ENCODE results near the gene LRRC56. TPM values are rescaled to one million over a fixed set of nuclear protein-coding genes. Genes with fewer than 3 reads are reported as not detected.

LRRC56 gene
- total and polyA plus RNA-seq, 2 of the 13 experiments (the other 11 are each of a cell fraction or from before 2014, with no cell fraction given) = 0.11 to 0.29 TPM

DNA sequence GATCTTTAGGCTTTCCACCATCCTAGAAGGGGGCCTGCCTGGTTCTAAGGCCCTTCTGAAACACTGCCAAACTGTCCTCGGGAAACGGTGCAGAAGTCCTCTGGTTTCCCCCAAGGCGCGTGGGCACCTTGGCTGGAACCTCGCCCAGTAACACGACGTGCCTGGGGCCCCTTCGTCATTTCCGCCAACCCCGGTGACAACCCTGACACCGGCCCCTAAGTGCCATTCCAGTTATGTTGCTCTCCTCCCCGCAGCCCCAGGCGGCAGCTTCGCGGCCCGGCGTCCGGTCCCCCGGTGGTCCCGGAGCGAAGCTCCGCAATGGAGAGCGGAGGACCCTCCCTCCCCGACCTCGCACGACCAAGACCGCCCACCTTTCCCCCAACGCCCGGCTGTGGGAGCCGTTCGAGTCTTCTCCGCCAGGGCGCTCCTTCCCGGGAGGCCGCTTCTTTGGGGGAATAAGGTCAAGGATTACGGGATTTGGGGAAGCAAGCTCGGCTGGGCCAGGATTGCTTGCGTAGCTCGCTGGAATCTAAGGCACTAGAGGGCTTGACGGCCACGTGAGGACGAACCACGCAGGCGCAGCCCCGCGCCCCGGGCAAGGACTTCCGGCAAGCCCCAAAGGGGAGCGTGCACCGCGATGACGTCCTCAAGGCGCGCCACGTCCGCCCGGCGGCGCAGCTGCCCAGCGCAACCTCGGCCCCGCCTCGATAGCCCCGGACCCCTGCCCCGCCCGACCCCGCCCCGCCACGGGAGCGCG, 30.9 kb upstream of the LRRC56 start (continued):
- TF ChIP-seq, protein P1, sequence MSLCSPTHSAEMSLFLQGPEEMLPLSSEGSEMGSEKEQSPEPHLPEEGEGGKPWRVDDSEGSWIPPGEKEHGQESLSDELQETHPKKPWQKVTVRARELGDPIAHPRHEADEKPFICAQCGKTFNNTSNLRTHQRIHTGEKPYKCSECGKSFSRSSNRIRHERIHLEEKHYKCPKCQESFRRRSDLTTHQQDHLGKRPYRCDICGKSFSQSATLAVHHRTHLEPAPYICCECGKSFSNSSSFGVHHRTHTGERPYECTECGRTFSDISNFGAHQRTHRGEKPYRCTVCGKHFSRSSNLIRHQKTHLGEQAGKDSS (CRISPR knock-in tag; IDR thresholded peaks at IDR 0.05; ENCODE audit: borderline replicate concordance, low read depth) = no peak
- TF ChIP-seq, protein P2, sequence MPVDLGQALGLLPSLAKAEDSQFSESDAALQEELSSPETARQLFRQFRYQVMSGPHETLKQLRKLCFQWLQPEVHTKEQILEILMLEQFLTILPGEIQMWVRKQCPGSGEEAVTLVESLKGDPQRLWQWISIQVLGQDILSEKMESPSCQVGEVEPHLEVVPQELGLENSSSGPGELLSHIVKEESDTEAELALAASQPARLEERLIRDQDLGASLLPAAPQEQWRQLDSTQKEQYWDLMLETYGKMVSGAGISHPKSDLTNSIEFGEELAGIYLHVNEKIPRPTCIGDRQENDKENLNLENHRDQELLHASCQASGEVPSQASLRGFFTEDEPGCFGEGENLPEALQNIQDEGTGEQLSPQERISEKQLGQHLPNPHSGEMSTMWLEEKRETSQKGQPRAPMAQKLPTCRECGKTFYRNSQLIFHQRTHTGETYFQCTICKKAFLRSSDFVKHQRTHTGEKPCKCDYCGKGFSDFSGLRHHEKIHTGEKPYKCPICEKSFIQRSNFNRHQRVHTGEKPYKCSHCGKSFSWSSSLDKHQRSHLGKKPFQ (CRISPR knock-in tag; IDR thresholded peaks at IDR 0.05; ENCODE audit: insufficient replicate concordance) = no peak
- TF ChIP-seq LCORL (IDR thresholded peaks at IDR 0.05) (no peak), LCORL (CRISPR knock-in tag; IDR thresholded peaks at IDR 0.05) (peak; percentile 51), ZNF740 (CRISPR knock-in tag; IDR thresholded peaks at IDR 0.05) (0 out of 2 replicates have a peak, but pooled peaks have one; percentile 40), ZNF713 (CRISPR knock-in tag; IDR thresholded peaks at IDR 0.05) (no peak), CREM (IDR thresholded peaks at IDR 0.05) (peak; percentile 83), CREM (CRISPR knock-in tag; IDR thresholded peaks at IDR 0.05) (peak; percentile 69; the same call in 1 of the 2 replicates), GATAD2A (CRISPR knock-in tag; IDR thresholded peaks at IDR 0.05) (0 out of 2 replicates have a peak, but pooled peaks have one; percentile 4), ZNF75D (CRISPR knock-in tag; IDR thresholded peaks at IDR 0.05; ENCODE audit: borderline replicate concordance) (no peak), ZNF260 (CRISPR knock-in tag; IDR thresholded peaks at IDR 0.05; ENCODE audit: borderline replicate concordance, low read depth) (0 out of 2 replicates have a peak, but pooled peaks have one; percentile 26), CREB1 (IDR thresholded peaks at IDR 0.05) (peak; percentile 93), CREB1 (CRISPR knock-in tag; IDR thresholded peaks at IDR 0.05) (peak; percentile 88), NR2C2 (CRISPR knock-in tag; IDR thresholded peaks at IDR 0.05; ENCODE audit: borderline replicate concordance) (peak; percentile 80), HOXD1 (CRISPR knock-in tag; IDR thresholded peaks at IDR 0.05) (0 out of 2 replicates have a peak, but pooled peaks have one; percentile 22), KLF12 (CRISPR knock-in tag; IDR thresholded peaks at IDR 0.05; ENCODE audit: borderline replicate concordance) (peak; percentile 90; the same call in 1 of the 2 replicates), ZC3H4 (CRISPR knock-in tag; IDR thresholded peaks at IDR 0.05; ENCODE audit: borderline replicate concordance) (no peak; the same call in 1 of the 2 replicates), MAF1 (CRISPR knock-in tag; IDR thresholded peaks at IDR 0.05; ENCODE audit: borderline replicate concordance) (0 out of 2 replicates have a peak, but pooled peaks have one; percentile 14), ARNTL (CRISPR knock-in tag; IDR thresholded peaks at IDR 0.05) (peak; percentile 90), RBFOX2 (IDR thresholded peaks at IDR 0.05; ENCODE audit: low read depth, low read length) (peak; percentile 92), BHLHE40 (IDR thresholded peaks at IDR 0.05; ENCODE audit: low read length) (peak; percentile 77)
- TF ChIP-seq, protein P3, sequence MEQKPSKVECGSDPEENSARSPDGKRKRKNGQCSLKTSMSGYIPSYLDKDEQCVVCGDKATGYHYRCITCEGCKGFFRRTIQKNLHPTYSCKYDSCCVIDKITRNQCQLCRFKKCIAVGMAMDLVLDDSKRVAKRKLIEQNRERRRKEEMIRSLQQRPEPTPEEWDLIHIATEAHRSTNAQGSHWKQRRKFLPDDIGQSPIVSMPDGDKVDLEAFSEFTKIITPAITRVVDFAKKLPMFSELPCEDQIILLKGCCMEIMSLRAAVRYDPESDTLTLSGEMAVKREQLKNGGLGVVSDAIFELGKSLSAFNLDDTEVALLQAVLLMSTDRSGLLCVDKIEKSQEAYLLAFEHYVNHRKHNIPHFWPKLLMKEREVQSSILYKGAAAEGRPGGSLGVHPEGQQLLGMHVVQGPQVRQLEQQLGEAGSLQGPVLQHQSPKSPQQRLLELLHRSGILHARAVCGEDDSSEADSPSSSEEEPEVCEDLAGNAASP (CRISPR knock-in tag; IDR thresholded peaks at IDR 0.05; ENCODE audit: borderline replicate concordance) = 0 out of 2 replicates have a peak, but pooled peaks have one; percentile 10
